WERI-Rb-1 (cell line): Measurements from ENCODE around the gene SLC25A28.
"Not testable (repeated sequence)": the region's sequence is repeated elsewhere in the genome, so short reads cannot be mapped to it uniquely, and the experiment has no call there.

ENCODE experiments used
- DNase-seq: peaks from one replicate; pipeline ENCODE4 v3.0.0-alpha.2; 2020
- H3K27ac ChIP-seq: fragments of 250-450 bp; sonication (Bioruptor Pico); 2 replicates; pipeline ENCODE4 v1.5.1; 2020; ENCODE audit warnings: mild to moderate bottlenecking, moderate library complexity
- H3K27me3 ChIP-seq: fragments of 250-450 bp; sonication (Bioruptor Pico); 2 replicates; pipeline ENCODE4 v1.5.1; 2021; ENCODE audit warnings: mild to moderate bottlenecking, low read depth, moderate library complexity; ENCODE audit not compliant: insufficient read depth, severe bottlenecking
- H3K36me3 ChIP-seq: fragments of 250-450 bp; sonication (Bioruptor Pico); 2 replicates; pipeline ENCODE4 v1.5.1; 2020; ENCODE audit warnings: mild to moderate bottlenecking, moderate library complexity
- H3K4me3 ChIP-seq: 2 replicates; pipeline ENCODE4 v1.5.1; 2011; ENCODE audit warnings: low read depth, mild to moderate bottlenecking, control low read depth, low read length
- H3K9me3 ChIP-seq: fragments of 250-450 bp; sonication (Bioruptor Pico); 2 replicates; pipeline ENCODE4 v1.5.1; 2021; ENCODE audit warnings: mild to moderate bottlenecking, moderate library complexity; ENCODE audit not compliant: severe bottlenecking
- CTCF ChIP-seq: IDR thresholded peaks from 2 replicates; pipeline ENCODE4 v1.5.1; 2011; ENCODE audit warnings: low read depth, mild to moderate bottlenecking, control low read depth, inconsistent platforms, low read length

The SLC25A28 gene

GRCh38 chr10:99598011-99598410 lies 22.2 kb downstream of the SLC25A28 start:
- no peak overlapping the region for H3K27ac ChIP-seq
- no peak for TF ChIP-seq CTCF
- H3K36me3 ChIP-seq = no peaks in the 10 kb centered on the region
- no peaks in the 10 kb centered on the region for H3K27me3 ChIP-seq
- no peak for DNase-seq
- no peak overlapping the region for H3K4me3 ChIP-seq
- H3K9me3 ChIP-seq = no peaks in the 10 kb centered on the region

- not testable (repeated sequence) for H3K9me3 ChIP-seq, H3K36me3 ChIP-seq, DNase-seq, H3K27me3 ChIP-seq, H3K4me3 ChIP-seq, H3K27ac ChIP-seq
These were observed 23.5 kb downstream of the SLC25A28 start for GRCh38 chr10:99596708-99597107.

GRCh38 chr10:99595770-99596465 lies 24.3 kb downstream of the SLC25A28 start:
- TF ChIP-seq CTCF = no peak
- no peak overlapping the region; the same call in 1 of the 2 replicates for H3K27ac ChIP-seq

GRCh38 chr10:99595236-99595635 lies 25.0 kb downstream of the SLC25A28 start:
- no peak for DNase-seq
- no peaks in the 10 kb centered on the region for H3K9me3 ChIP-seq
- no peak for TF ChIP-seq CTCF
- H3K27ac ChIP-seq = no peak overlapping the region
- H3K36me3 ChIP-seq = no peaks in the 10 kb centered on the region
- no peak overlapping the region for H3K4me3 ChIP-seq
- no peaks in the 10 kb centered on the region for H3K27me3 ChIP-seq

More at GRCh38 chr10:99595770-99596465, 24.3 kb downstream of the SLC25A28 start:
- no peaks in the 10 kb centered on the region for H3K9me3 ChIP-seq
- H3K4me3 ChIP-seq = no peak overlapping the region
- H3K36me3 ChIP-seq = no peaks in the 10 kb centered on the region
- DNase-seq = no peak
- no peaks in the 10 kb centered on the region for H3K27me3 ChIP-seq

- Histone ChIP-seq H3K27me3 (no peaks in the 10 kb centered on the region), H3K27ac (no peak overlapping the region), H3K4me3 (no peak overlapping the region), H3K36me3 (no peaks in the 10 kb centered on the region), H3K9me3 (no peaks in the 10 kb centered on the region)
- no peak for TF ChIP-seq CTCF
- no peak for DNase-seq
These were observed 26.9 kb downstream of the SLC25A28 start for GRCh38 chr10:99593312-99593711.

GRCh38 chr10:99590799-99591198 lies 29.4 kb downstream of the SLC25A28 start:
- DNase-seq = no peak
- no peaks in the 10 kb centered on the region for H3K27me3 ChIP-seq
- no peaks in the 10 kb centered on the region for H3K36me3 ChIP-seq

More at GRCh38 chr10:99590799-99591198, 29.4 kb downstream of the SLC25A28 start:
- no peak for TF ChIP-seq CTCF
- Histone ChIP-seq H3K4me3 (no peak overlapping the region), H3K9me3 (no peaks in the 10 kb centered on the region), H3K27ac (no peak overlapping the region)
